ENCODE results near the gene NGB. TPM values are rescaled to one million over a fixed set of nuclear protein-coding genes. Genes with fewer than 3 reads are reported as not detected.
A peak's percentile ranks its signal among the peaks of the same experiment; 100 is the strongest.

NGB gene
- total RNA-seq, 2 donors from 2014 or later, result not detected

DNA sequence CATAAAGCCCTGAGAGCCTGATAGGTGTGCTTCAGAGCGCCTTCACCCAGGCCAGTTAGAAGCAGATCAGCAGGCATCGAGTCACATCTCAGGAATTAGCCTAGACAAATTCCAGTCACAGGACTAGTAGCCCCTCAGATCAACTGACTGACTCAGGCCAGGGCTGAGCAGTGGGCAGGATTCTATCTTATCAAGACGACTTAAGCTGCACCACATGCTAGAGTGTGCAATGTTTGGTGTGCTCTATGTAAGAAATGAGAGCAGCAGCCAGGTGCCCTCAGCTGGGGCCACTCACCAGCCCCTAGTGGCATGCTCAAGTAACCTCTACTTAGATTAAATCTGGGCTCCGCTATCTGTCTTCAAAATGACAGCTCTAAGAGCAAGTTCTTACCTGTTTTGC lies 19.7 kb upstream of the NGB start:
- H3K4me1 ChIP-seq (ENCODE audit: control insufficient read depth, insufficient read depth, low read length), result peaks cover 7% of the 10 kb centered on the region
- 83 to 85% methylated on average over 4 of the region's 4 CpGs for WGBS, 2 experiments (ENCODE audit: insufficient coverage in 1 of 2, insufficient read length in 1 of 2)
- peaks cover 53% of the 10 kb centered on the region for H3K36me3 ChIP-seq (ENCODE audit: control insufficient read depth, insufficient read depth, low read length)
- Mint-ChIP-seq H3K27ac (no peak overlapping the region), H3K9me3 (no peaks in the 10 kb centered on the region), H3K27me3 (ENCODE audit: insufficient read depth) (no peaks in the 10 kb centered on the region), H3K4me3 (no peak overlapping the region), H3K4me1 (peaks cover 6% of the 10 kb centered on the region), H3K36me3 (ENCODE audit: low read depth) (peaks cover 37% of the 10 kb centered on the region)
- H3K27me3 ChIP-seq (ENCODE audit: control insufficient read depth, insufficient read depth, low read length, poor library complexity, severe bottlenecking), result no peaks in the 10 kb centered on the region
- DNase-seq, result peak; percentile 66
- H3K4me3 ChIP-seq (ENCODE audit: low read length), result no peak overlapping the region
- H3K9ac ChIP-seq (ENCODE audit: extremely low read depth, low read length, poor library complexity, severe bottlenecking), result peak overlapping the region; percentile 27
- TF ChIP-seq, protein P1, sequence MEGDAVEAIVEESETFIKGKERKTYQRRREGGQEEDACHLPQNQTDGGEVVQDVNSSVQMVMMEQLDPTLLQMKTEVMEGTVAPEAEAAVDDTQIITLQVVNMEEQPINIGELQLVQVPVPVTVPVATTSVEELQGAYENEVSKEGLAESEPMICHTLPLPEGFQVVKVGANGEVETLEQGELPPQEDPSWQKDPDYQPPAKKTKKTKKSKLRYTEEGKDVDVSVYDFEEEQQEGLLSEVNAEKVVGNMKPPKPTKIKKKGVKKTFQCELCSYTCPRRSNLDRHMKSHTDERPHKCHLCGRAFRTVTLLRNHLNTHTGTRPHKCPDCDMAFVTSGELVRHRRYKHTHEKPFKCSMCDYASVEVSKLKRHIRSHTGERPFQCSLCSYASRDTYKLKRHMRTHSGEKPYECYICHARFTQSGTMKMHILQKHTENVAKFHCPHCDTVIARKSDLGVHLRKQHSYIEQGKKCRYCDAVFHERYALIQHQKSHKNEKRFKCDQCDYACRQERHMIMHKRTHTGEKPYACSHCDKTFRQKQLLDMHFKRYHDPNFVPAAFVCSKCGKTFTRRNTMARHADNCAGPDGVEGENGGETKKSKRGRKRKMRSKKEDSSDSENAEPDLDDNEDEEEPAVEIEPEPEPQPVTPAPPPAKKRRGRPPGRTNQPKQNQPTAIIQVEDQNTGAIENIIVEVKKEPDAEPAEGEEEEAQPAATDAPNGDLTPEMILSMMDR (conservative IDR thresholded peaks at IDR 0.05), result peak; percentile 75
- H3K27ac ChIP-seq (ENCODE audit: low read depth, low read length), result no peak overlapping the region
- no peaks in the 10 kb centered on the region for H3K9me3 ChIP-seq (ENCODE audit: control insufficient read depth, low read length)

GRCh38 chr14:77286576-77286975 lies 15.6 kb upstream of the NGB start:
- WGBS, 2 experiments (ENCODE audit: insufficient coverage in 1 of 2, insufficient read length in 1 of 2), result 90 to 98% methylated on average over 5 of the region's 5 CpGs
- Mint-ChIP-seq H3K36me3 (ENCODE audit: low read depth) (peaks cover 56% of the 10 kb centered on the region), H3K9me3 (no peaks in the 10 kb centered on the region)

GRCh38 chr14:77284466-77284865 lies 13.5 kb upstream of the NGB start:
- Histone ChIP-seq H3K36me3 (ENCODE audit: control insufficient read depth, insufficient read depth, low read length) (peaks cover 79% of the 10 kb centered on the region), H3K9ac (ENCODE audit: extremely low read depth, low read length, poor library complexity, severe bottlenecking) (no peak overlapping the region), H3K27me3 (ENCODE audit: control insufficient read depth, insufficient read depth, low read length, poor library complexity, severe bottlenecking) (no peaks in the 10 kb centered on the region), H3K4me3 (ENCODE audit: low read length) (no peak overlapping the region), H3K9me3 (ENCODE audit: control insufficient read depth, low read length) (no peaks in the 10 kb centered on the region), H3K27ac (ENCODE audit: low read depth, low read length) (no peak overlapping the region), H3K4me1 (ENCODE audit: control insufficient read depth, insufficient read depth, low read length) (no peaks in the 10 kb centered on the region)
- Mint-ChIP-seq H3K27me3 (ENCODE audit: insufficient read depth) (no peaks in the 10 kb centered on the region), H3K9me3 (no peaks in the 10 kb centered on the region), H3K27ac (no peak overlapping the region), H3K36me3 (ENCODE audit: low read depth) (peaks cover 61% of the 10 kb centered on the region), H3K4me1 (no peaks in the 10 kb centered on the region), H3K4me3 (no peak overlapping the region)
- DNase-seq, result no peak
- WGBS, 2 experiments (ENCODE audit: insufficient coverage in 1 of 2, insufficient read length in 1 of 2), result 94% methylated on average over 2 to 5 of the region's 5 CpGs
- TF ChIP-seq, protein P1 (conservative IDR thresholded peaks at IDR 0.05), result no peak

More at GRCh38 chr14:77286576-77286975, 15.6 kb upstream of the NGB start:
- H3K4me1 Mint-ChIP-seq, result peaks cover 6% of the 10 kb centered on the region
- DNase-seq, result no peak
- TF ChIP-seq, protein P1 (conservative IDR thresholded peaks at IDR 0.05), result no peak
- Histone ChIP-seq H3K9ac (ENCODE audit: extremely low read depth, low read length, poor library complexity, severe bottlenecking) (no peak overlapping the region), H3K9me3 (ENCODE audit: control insufficient read depth, low read length) (no peaks in the 10 kb centered on the region), H3K27ac (ENCODE audit: low read depth, low read length) (no peak overlapping the region), H3K4me3 (ENCODE audit: low read length) (no peak overlapping the region), H3K27me3 (ENCODE audit: control insufficient read depth, insufficient read depth, low read length, poor library complexity, severe bottlenecking) (no peaks in the 10 kb centered on the region), H3K4me1 (ENCODE audit: control insufficient read depth, insufficient read depth, low read length) (peaks cover 7% of the 10 kb centered on the region), H3K36me3 (ENCODE audit: control insufficient read depth, insufficient read depth, low read length) (peaks cover 62% of the 10 kb centered on the region)
- H3K27me3 Mint-ChIP-seq (ENCODE audit: insufficient read depth), result no peaks in the 10 kb centered on the region
- H3K4me3 Mint-ChIP-seq, result no peak overlapping the region
- no peak overlapping the region for H3K27ac Mint-ChIP-seq

Data from endodermal cell (in vitro differentiated cells).